Thoracic aorta (tissue), 2 donors: ENCODE results near the gene DAP3. TPM values are rescaled to one million over a fixed set of nuclear protein-coding genes. Genes with fewer than 3 reads are reported as not detected.

ENCODE experiments used
- ATAC-seq: fragments of 150-250 bp; one replicate; pipeline ENCODE4 v1.8.0; 2017; ENCODE audit warnings: low read depth; ENCODE audit not compliant: insufficient number of reproducible peaks, low FRiP score
- DNase-seq: peaks from one replicate; pipeline ENCODE4 v3.0.0-alpha.2; 2020; ENCODE audit warnings: low spot score
- H3K27ac ChIP-seq, 2 donors: fragments of 200-600 bp; sonication (generic); 1 replicate in 1 of 2; 2 replicates in 1 of 2; pipeline ENCODE4 v1.5.1; 2016; ENCODE audit warnings: mild to moderate bottlenecking in 2 of 2, moderate library complexity in 2 of 2
- H3K27me3 ChIP-seq: fragments of 200-600 bp; sonication (generic); replicated peaks from 2 replicates; pipeline ENCODE4 v1.6.0; 2016; ENCODE audit warnings: mild to moderate bottlenecking; ENCODE audit not compliant: insufficient read depth
- H3K36me3 ChIP-seq: fragments of 200-600 bp; sonication (generic); one replicate; pipeline ENCODE4 v1.5.1; 2016
- H3K4me1 ChIP-seq, 2 donors: fragments of 200-600 bp; sonication (generic); 1 replicate in 1 of 2; 2 replicates in 1 of 2; pipeline versions ENCODE4 v1.5.1 to v1.6.0; 2016; ENCODE audit warnings: low read depth in 2 of 2, mild to moderate bottlenecking in 1 of 2; ENCODE audit not compliant: control insufficient read depth in 1 of 2
- H3K4me3 ChIP-seq: fragments of 200-600 bp; sonication (generic); 2 replicates; pipeline ENCODE4 v1.5.1; 2016; ENCODE audit warnings: mild to moderate bottlenecking
- H3K9me3 ChIP-seq: fragments of 200-600 bp; sonication (generic); 2 replicates; pipeline ENCODE4 v1.5.1; 2016
- CTCF ChIP-seq: fragments of 200-600 bp; sonication (generic); IDR thresholded peaks from one replicate; pipeline ENCODE4 v1.5.1; 2019; ENCODE audit warnings: antibody characterized with exemption
- total RNA-seq, 2 donors: library from RNA; depleted of rRNA; stranded (reverse); fragments of >200 nt; gene quantifications; one replicate each; pipeline versions ENCODE4 v1.1.0 to v1.2.3, GENCODE V29; 2016

The DAP3 gene
- total RNA-seq, 2 donors from 2014 or later, result 56.5 to 113 TPM

DNA sequence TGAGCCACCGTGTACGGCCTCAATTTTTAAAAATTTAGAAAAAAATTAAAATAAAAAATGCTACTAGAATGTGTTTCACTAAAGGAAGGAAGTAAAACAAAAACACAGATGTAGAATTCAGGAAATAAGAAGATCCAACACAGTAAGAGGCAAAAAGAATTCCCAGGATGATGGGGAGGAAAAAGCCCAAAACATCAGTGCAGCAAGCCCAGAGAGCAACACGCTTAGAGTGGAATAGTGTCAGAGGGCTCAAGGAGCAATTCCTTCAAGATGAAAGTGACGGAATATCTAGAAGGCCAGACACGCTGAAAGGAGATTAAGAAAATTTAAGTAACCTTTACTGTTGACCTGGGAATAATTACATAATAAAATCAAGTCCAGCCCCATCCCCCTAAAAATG, 80.4 kb downstream of the DAP3 start:
- H3K9me3 ChIP-seq, result no peaks in the 10 kb centered on the region
- H3K27me3 ChIP-seq, result no peaks in the 10 kb centered on the region
- H3K27ac ChIP-seq, result no peak overlapping the region
- DNase-seq, result no peak
- H3K4me3 ChIP-seq, result no peak overlapping the region
- peaks cover 74% of the 10 kb centered on the region for H3K36me3 ChIP-seq
- H3K4me1 ChIP-seq, result no peaks in the 10 kb centered on the region
- TF ChIP-seq CTCF, result no peak
- no peak for ATAC-seq

- no peak for DNase-seq
- H3K36me3 ChIP-seq, result peaks cover 58% of the 10 kb centered on the region
These were observed 84.3 kb downstream of the DAP3 start for GRCh38 chr1:155773221-155773620.

DNA sequence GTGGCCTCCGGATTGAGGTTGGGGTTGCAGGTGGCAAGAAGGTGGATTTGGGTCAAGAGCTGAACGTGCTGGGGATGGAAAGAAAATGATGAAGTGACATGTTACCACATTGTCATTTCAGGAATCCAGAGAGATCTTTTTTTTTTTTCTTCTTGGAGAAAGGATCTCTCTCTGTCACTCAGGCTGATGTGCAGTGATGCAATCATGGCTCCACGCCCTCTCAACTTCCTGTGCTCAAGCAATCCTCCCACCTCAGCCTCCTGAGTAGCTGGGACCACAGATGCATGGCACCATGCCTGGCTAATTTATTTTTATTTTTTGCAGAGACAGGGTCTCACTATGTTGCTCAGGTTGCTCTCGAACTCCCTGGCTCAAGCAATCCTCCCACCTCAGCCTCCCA, 87.5 kb downstream of the DAP3 start:
- no peak for TF ChIP-seq CTCF
- Histone ChIP-seq H3K27ac (no peak overlapping the region), H3K4me1 (no peaks in the 10 kb centered on the region), H3K36me3 (peaks cover 33% of the 10 kb centered on the region), H3K4me3 (no peak overlapping the region), H3K27me3 (no peaks in the 10 kb centered on the region), H3K9me3 (no peaks in the 10 kb centered on the region)
- no peak for DNase-seq
- ATAC-seq, result no peak

More at GRCh38 chr1:155773221-155773620, 84.3 kb downstream of the DAP3 start:
- ATAC-seq, result no peak
- Histone ChIP-seq H3K27ac (no peak overlapping the region), H3K4me1 (no peaks in the 10 kb centered on the region), H3K27me3 (no peaks in the 10 kb centered on the region), H3K9me3 (no peaks in the 10 kb centered on the region), H3K4me3 (no peak overlapping the region)
- no peak for TF ChIP-seq CTCF

DNA sequence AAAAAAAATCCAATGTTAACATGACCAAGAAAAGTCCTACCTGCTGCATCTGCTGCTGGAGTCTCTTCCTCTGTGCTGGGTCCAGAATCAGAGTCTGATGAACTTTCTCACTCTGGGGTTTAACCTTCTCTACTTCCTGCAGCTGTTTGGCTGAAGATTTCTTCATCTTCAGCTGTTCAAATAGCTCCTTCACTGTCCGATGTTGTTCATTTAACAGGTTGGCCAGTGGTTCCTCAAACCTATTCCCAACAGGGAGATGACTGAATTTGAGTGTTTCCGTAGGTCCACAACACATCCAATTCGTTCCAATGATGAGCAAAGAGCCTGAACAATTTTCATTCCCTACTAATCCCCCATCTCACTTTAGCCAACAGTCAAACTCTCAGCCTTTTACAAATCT, 88.7 kb downstream of the DAP3 start:
- no peak overlapping the region for H3K27ac ChIP-seq
- DNase-seq, result no peak
- peaks cover 23% of the 10 kb centered on the region for H3K36me3 ChIP-seq
- TF ChIP-seq CTCF, result no peak
- no peaks in the 10 kb centered on the region for H3K4me1 ChIP-seq
- ATAC-seq, result no peak
- H3K27me3 ChIP-seq, result no peaks in the 10 kb centered on the region
- no peak overlapping the region for H3K4me3 ChIP-seq
- H3K9me3 ChIP-seq, result no peaks in the 10 kb centered on the region

Other genes starting within 250 kb of the DAP3 start
- gene ASH1L, start 126.3 kb upstream of the DAP3 start, total RNA-seq, result 10 to 100 TPM; 52.7 to 84.2 TPM
- gene MSTO1, start 78.9 kb upstream of the DAP3 start, total RNA-seq, result 10 to 100 TPM; 15.0 to 25.7 TPM
- 100 to 1,000 TPM; 156 to 197 TPM for gene YY1AP1, start 317 bp upstream of the DAP3 start, total RNA-seq
- gene GON4L, start 168.1 kb downstream of the DAP3 start, total RNA-seq, result 10 to 100 TPM; 39.3 to 83.2 TPM
- 10 to 100 TPM; 49.5 to 62.4 TPM for gene SYT11, start 170.5 kb downstream of the DAP3 start, total RNA-seq
- gene RIT1, start 222.3 kb downstream of the DAP3 start, total RNA-seq, result 10 to 100 TPM; 27.1 to 42.8 TPM
- 10 to 100 TPM; 50.6 to 56.9 TPM for gene KHDC4, start 245.3 kb downstream of the DAP3 start, total RNA-seq